ENCODE measurements around the gene ARHGAP28. TPM values are rescaled to one million over a fixed set of nuclear protein-coding genes. Genes with fewer than 3 reads are reported as not detected.

ARHGAP28 gene
- total RNA-seq, 1 donor from 2014 or later, result 117 TPM

GRCh38 chr18:6741232-6741663, 11.7 kb downstream of the ARHGAP28 start:
- Mint-ChIP-seq H3K36me3 (ENCODE audit: insufficient read depth) (peaks cover 12% of the 10 kb centered on the region), H3K27ac (no peak overlapping the region), H3K9me3 (ENCODE audit: low read depth) (no peaks in the 10 kb centered on the region), H3K4me1 (ENCODE audit: low read depth) (peaks cover 43% of the 10 kb centered on the region), H3K27me3 (no peaks in the 10 kb centered on the region), H3K4me3 (ENCODE audit: low read depth) (no peak overlapping the region)
- DNase-seq (ENCODE audit: low spot score, unreplicated experiment), result no peak
- TF ChIP-seq, protein P1, sequence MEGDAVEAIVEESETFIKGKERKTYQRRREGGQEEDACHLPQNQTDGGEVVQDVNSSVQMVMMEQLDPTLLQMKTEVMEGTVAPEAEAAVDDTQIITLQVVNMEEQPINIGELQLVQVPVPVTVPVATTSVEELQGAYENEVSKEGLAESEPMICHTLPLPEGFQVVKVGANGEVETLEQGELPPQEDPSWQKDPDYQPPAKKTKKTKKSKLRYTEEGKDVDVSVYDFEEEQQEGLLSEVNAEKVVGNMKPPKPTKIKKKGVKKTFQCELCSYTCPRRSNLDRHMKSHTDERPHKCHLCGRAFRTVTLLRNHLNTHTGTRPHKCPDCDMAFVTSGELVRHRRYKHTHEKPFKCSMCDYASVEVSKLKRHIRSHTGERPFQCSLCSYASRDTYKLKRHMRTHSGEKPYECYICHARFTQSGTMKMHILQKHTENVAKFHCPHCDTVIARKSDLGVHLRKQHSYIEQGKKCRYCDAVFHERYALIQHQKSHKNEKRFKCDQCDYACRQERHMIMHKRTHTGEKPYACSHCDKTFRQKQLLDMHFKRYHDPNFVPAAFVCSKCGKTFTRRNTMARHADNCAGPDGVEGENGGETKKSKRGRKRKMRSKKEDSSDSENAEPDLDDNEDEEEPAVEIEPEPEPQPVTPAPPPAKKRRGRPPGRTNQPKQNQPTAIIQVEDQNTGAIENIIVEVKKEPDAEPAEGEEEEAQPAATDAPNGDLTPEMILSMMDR (IDR thresholded peaks at IDR 0.05; ENCODE audit: unreplicated experiment), result no peak

DNA sequence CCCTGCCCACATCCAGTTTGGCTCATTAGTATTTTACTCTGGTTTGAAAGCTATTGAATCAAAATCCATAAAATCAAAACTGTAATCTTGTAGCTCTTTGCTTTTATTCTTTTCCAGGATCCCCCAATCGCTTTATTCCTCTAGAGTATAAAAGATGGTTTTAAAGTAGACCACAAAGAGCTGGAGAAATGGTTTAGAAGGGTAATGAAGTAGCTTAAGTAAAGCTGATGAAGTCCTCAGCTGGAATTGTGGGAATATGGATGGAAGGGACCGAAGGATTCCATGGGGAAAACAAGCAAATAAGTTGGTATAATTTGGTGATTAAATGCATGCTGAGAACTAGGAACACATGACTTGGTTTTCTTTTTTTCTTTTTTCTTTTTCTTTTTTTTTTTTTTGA, 12.3 kb downstream of the ARHGAP28 start:
- no peaks in the 10 kb centered on the region for H3K9me3 Mint-ChIP-seq (ENCODE audit: low read depth)
- peaks cover 13% of the 10 kb centered on the region for H3K36me3 Mint-ChIP-seq (ENCODE audit: insufficient read depth)
- no peak overlapping the region for H3K4me3 Mint-ChIP-seq (ENCODE audit: low read depth)
- TF ChIP-seq, protein P1 (IDR thresholded peaks at IDR 0.05; ENCODE audit: unreplicated experiment), result no peak
- H3K4me1 Mint-ChIP-seq (ENCODE audit: low read depth), result peaks cover 42% of the 10 kb centered on the region
- H3K27ac Mint-ChIP-seq, result peak overlapping the region; percentile 13
- no peak for DNase-seq (ENCODE audit: low spot score, unreplicated experiment)
- no peaks in the 10 kb centered on the region for H3K27me3 Mint-ChIP-seq

DNA sequence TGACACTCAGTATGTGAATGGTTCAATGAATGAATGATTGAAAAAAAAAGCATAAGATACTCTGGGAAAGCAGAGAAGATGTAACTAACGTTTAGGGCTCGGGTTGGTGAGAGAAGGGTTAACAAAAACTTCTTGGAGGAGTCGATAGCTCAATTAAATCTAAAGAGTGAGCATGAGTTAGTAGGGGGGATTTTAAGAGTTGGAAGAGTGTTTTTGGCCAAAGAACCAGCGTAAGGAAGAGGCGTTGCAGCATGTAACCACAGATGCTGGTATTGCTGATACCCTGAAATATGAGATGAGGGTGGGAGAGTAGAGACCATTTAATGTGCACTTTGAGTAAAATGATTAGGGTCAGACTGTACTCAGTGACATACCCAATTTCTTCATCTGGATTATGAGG, 14.5 kb downstream of the ARHGAP28 start:
- H3K9me3 Mint-ChIP-seq (ENCODE audit: low read depth), result peaks cover 2% of the 10 kb centered on the region
- no peak overlapping the region for H3K27ac Mint-ChIP-seq
- H3K4me3 Mint-ChIP-seq (ENCODE audit: low read depth), result no peak overlapping the region
- peaks cover 22% of the 10 kb centered on the region for H3K36me3 Mint-ChIP-seq (ENCODE audit: insufficient read depth)
- DNase-seq (ENCODE audit: low spot score, unreplicated experiment), result no peak
- peaks cover 29% of the 10 kb centered on the region for H3K4me1 Mint-ChIP-seq (ENCODE audit: low read depth)
- H3K27me3 Mint-ChIP-seq, result no peaks in the 10 kb centered on the region
- TF ChIP-seq, protein P1 (IDR thresholded peaks at IDR 0.05; ENCODE audit: unreplicated experiment), result no peak

DNA sequence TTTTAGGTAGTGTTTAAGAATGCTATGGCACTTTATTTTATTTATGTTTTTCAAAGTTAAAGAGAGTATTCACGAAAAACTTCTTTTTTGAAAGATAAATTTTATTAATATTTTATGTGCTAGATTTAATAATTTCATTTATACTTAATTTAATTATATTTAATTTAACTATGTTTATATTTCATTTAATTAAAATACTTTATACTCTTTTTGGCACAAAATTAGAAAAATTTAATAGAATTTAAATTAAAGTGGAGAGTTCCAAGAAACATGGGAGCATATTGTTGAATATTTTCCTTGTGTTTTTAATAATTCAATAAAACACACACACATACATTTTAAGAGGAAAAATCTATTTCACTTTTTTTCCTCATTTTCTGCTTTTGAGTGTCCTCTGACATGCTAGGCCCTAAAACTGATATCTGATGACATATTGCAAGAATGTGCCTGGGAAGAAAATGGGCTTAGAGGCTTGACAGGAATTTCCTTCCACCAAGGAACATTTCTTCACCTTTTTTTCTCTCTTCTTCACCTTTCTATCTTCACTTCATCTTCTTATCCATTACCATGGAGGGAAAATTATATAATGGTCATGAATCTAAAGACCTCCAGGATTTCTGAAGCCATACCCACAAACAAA, 15.4 kb downstream of the ARHGAP28 start:
- no peaks in the 10 kb centered on the region for H3K27me3 Mint-ChIP-seq

DNA sequence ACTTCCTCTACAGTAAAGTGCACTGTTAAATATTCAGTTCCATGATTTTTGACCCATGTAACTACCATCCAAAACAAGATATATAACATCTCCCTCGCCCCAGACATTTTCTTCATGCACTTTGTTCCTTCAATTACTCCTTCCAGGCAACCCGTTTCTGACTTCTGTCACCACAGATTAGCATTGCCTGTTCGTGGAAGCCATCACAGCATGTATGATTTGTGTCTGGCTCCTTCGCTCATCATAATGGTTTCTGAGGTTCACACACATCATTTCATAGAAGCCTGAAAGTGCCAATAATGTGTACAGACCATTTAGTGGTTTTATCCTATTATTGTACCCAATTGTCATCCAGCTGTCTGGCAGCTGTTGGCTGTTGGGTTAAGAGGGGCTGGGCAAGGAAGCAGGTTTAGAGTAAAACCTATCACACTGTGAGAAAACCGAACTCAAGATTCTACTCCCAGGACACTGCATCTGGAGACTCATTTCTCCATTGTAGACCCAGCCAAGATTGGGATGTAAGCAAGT, 16.1 kb downstream of the ARHGAP28 start:
- DNase-seq (ENCODE audit: low spot score, unreplicated experiment), result no peak
- Mint-ChIP-seq H3K9me3 (ENCODE audit: low read depth) (peaks cover 9% of the 10 kb centered on the region), H3K27me3 (no peaks in the 10 kb centered on the region), H3K27ac (no peak overlapping the region), H3K4me1 (ENCODE audit: low read depth) (peaks cover 29% of the 10 kb centered on the region), H3K4me3 (ENCODE audit: low read depth) (no peak overlapping the region), H3K36me3 (ENCODE audit: insufficient read depth) (peaks cover 28% of the 10 kb centered on the region)
- TF ChIP-seq, protein P1 (IDR thresholded peaks at IDR 0.05; ENCODE audit: unreplicated experiment), result no peak

More for the DNA sequence above, 15.4 kb downstream of the ARHGAP28 start:
- DNase-seq (ENCODE audit: low spot score, unreplicated experiment), result no peak
- peaks cover 3% of the 10 kb centered on the region for H3K9me3 Mint-ChIP-seq (ENCODE audit: low read depth)
- H3K36me3 Mint-ChIP-seq (ENCODE audit: insufficient read depth), result peaks cover 26% of the 10 kb centered on the region
- no peak overlapping the region for H3K27ac Mint-ChIP-seq
- H3K4me3 Mint-ChIP-seq (ENCODE audit: low read depth), result no peak overlapping the region
- TF ChIP-seq, protein P1 (IDR thresholded peaks at IDR 0.05; ENCODE audit: unreplicated experiment), result no peak
- peaks cover 29% of the 10 kb centered on the region for H3K4me1 Mint-ChIP-seq (ENCODE audit: low read depth)

All from progenitor cell of endocrine pancreas (in vitro differentiated cells).